ENCODE results near the gene AP2M1.
A peak's percentile ranks its signal among the peaks of the same experiment; 100 is the strongest.

Gene AP2M1

DNA sequence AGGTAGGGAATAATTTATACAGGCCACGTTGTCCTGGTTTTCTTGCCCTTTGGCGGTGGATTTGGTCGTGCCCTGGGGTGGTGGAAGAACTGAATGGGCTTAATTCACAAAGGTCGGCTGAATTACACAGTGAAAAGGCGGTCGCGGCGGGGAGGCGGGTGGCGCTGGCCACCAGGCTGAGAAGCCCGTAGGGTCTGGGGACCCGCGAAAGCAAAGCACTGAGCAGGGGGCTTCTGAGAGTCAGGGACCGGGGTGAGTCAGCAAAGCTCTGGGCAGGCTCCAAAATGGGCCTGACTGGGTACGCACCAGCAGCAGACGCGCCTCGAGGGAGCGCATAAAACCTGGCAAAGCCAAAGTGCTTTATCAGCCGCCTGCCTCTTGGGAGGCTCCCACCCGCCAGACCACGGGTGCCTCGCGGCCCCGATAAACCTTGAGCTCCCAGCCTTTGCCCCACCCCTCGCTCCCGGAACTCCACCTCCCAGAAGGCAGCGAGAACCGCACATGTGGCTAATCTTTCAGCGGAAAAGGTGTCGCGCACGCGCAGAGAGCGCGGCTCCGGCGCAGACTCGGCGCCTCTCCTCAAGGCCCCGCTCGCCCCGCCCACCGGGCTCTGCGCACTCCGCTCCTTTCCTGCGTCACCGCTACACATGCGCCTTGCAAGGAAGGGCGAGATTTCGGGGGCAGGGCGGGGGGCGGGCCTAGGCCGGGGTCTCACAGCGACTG lies 11.0 kb downstream of the AP2M1 start:
- Histone ChIP-seq H2BK12ac (ENCODE audit: low read length) (peak overlapping the region; percentile 28), H3K4me2 (ENCODE audit: low read length) (peak overlapping the region; percentile 73), H2BK120ac (ENCODE audit: insufficient read depth, low read length, poor library complexity) (peak overlapping the region; percentile 61), H3K79me2 (ENCODE audit: control insufficient read depth, insufficient read depth, low read length, poor library complexity) (peaks cover 11% of the 10 kb centered on the region), H4K91ac (ENCODE audit: low read depth, low read length) (peak overlapping the region; percentile 85), H3K27ac (ENCODE audit: low read depth, low read length) (peak overlapping the region; percentile 95), H3K9ac (ENCODE audit: low read length) (peak overlapping the region; percentile 86), H3K4ac (ENCODE audit: low read depth, low read length) (peak overlapping the region; percentile 65), H4K8ac (ENCODE audit: low read depth, low read length) (peak overlapping the region; percentile 87), H3K36me3 (ENCODE audit: control insufficient read depth in 1 of 2, insufficient read depth in 2 of 2, low read length in 2 of 2) (peaks cover 56 to 65% of the 10 kb centered on the region in 2 experiments), H3K4me1 (ENCODE audit: control insufficient read depth in 1 of 2, insufficient read depth in 2 of 2, low read length in 2 of 2) (peaks cover 0 to 7% of the 10 kb centered on the region in 2 experiments), H2AK5ac (ENCODE audit: low read length) (peak overlapping the region; percentile 61), H2AFZ (ENCODE audit: insufficient read depth, low read length, poor library complexity) (peak overlapping the region; percentile 56), H3K79me1 (ENCODE audit: low read length) (peaks cover 10% of the 10 kb centered on the region), H3K14ac (ENCODE audit: low read length) (peak overlapping the region; percentile 81), H3K4me3 (ENCODE audit: low read depth, low read length) (peak overlapping the region; percentile 98), H4K12ac (ENCODE audit: low read depth, low read length) (peak overlapping the region; percentile 76), H3K18ac (ENCODE audit: low read length) (peak overlapping the region; percentile 84), H3K23ac (ENCODE audit: low read length) (no peak overlapping the region), H3K27me3 (ENCODE audit: insufficient read depth, low read length) (no peaks in the 10 kb centered on the region), H3K9me3 (ENCODE audit: insufficient read depth, low read depth, low read length) (peaks cover 8% of the 10 kb centered on the region), H2BK5ac (ENCODE audit: low read depth, low read length, poor library complexity) (peak overlapping the region; percentile 83)
- no CpG with 5 or more reads among the region's 55 CpGs for WGBS (ENCODE audit: extremely low coverage, insufficient coverage, insufficient read length)
- DNase-seq = peak; percentile 100

DNA sequence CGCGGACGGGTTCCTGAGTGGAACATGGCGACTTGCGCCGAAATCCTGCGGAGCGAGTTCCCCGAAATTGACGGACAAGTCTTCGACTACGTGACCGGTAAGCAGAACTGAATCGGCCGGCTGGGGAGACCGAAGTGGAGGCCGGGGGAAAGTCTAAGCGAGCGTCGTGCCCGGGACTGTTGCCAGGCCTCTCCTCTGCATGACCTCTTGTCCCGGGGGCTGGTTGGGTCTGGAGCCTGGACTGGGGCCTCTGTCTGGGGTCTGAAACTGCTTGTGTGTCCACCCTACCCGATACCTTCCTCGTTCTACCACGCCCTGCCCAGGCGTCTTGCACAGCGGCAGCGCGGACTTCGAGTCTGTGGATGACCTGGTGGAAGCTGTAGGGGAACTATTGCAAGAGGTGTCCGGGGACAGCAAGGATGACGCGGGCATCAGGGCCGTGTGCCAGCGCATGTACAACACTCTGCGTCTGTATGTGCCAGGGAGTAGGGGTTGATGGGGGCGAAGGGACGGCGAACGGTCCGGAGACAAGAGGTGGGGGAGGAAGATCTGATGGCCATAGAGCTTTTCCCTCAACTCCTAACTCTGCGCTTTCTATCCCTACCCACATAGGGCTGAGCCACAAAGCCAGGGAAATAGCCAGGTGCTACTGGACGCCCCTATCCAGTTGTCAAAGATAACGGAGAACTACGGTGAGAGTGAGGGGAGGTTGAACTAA lies 11.7 kb downstream of the AP2M1 start, which contains the start of gene ABCF3:
Gene ABCF3 (plus strand): TSS at position 16 of the 718 bp plus-strand sequence. CDS start 9 bp downstream, at position 25.
- Histone ChIP-seq H2BK120ac (ENCODE audit: insufficient read depth, low read length, poor library complexity) (peak within 1 kb of the TSS; percentile 61), H3K4me1 (ENCODE audit: control insufficient read depth in 1 of 2, insufficient read depth in 2 of 2, low read length in 2 of 2) (peaks cover 0 to 7% of the 10 kb centered on the region in 2 experiments), H3K4ac (ENCODE audit: low read depth, low read length) (peak within 1 kb of the TSS; percentile 71), H4K91ac (ENCODE audit: low read depth, low read length) (peak within 1 kb of the TSS; percentile 85), H4K12ac (ENCODE audit: low read depth, low read length) (peak within 1 kb of the TSS; percentile 78), H3K9ac (ENCODE audit: low read length) (peak within 1 kb of the TSS; percentile 97), H2BK5ac (ENCODE audit: low read depth, low read length, poor library complexity) (peak within 1 kb of the TSS; percentile 83), H4K8ac (ENCODE audit: low read depth, low read length) (peak within 1 kb of the TSS; percentile 87), H3K9me3 (ENCODE audit: insufficient read depth, low read depth, low read length) (peaks cover 7% of the 10 kb centered on the region), H3K23ac (ENCODE audit: low read length) (no peak within 1 kb of the TSS), H3K27me3 (ENCODE audit: insufficient read depth, low read length) (no peaks in the 10 kb centered on the region), H3K14ac (ENCODE audit: low read length) (peak within 1 kb of the TSS; percentile 81), H3K79me2 (ENCODE audit: control insufficient read depth, insufficient read depth, low read length, poor library complexity) (peaks cover 11% of the 10 kb centered on the region), H2AFZ (ENCODE audit: insufficient read depth, low read length, poor library complexity) (peak within 1 kb of the TSS; percentile 79), H2BK12ac (ENCODE audit: low read length) (peak within 1 kb of the TSS; percentile 28), H3K18ac (ENCODE audit: low read length) (peak within 1 kb of the TSS; percentile 84), H3K27ac (ENCODE audit: low read depth, low read length) (peak within 1 kb of the TSS; percentile 95), H3K36me3 (ENCODE audit: control insufficient read depth in 1 of 2, insufficient read depth in 2 of 2, low read length in 2 of 2) (peaks cover 54 to 63% of the 10 kb centered on the region in 2 experiments), H3K4me2 (ENCODE audit: low read length) (peak within 1 kb of the TSS; percentile 87), H3K4me3 (ENCODE audit: low read depth, low read length) (peak within 1 kb of the TSS; percentile 98), H3K79me1 (ENCODE audit: low read length) (peaks cover 10% of the 10 kb centered on the region), H2AK5ac (ENCODE audit: low read length) (peak within 1 kb of the TSS; percentile 61)
- peak; percentile 13 to 48 for DNase-seq
- WGBS (ENCODE audit: extremely low coverage, insufficient coverage, insufficient read length) = no CpG with 5 or more reads among the region's 45 CpGs

DNA sequence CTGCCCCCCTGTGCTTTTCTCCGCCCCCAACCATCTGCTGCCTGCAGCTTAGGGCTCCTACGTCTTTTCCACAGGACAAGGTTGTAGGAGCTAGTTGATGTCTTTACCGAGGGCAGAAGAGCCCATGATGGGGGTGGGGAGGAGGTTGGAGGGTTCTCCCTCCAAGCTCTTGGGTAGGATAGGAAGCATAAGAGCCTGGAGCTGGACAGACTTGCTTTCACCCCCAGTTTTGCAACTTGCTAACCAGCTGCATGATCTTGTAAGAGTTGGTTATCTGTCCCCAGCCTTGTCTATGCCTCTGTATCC lies 12.2 kb downstream of the AP2M1 start:
- Histone ChIP-seq H3K4ac (ENCODE audit: low read depth, low read length) (peak overlapping the region; percentile 71), H3K27me3 (ENCODE audit: insufficient read depth, low read length) (no peaks in the 10 kb centered on the region)

DNA sequence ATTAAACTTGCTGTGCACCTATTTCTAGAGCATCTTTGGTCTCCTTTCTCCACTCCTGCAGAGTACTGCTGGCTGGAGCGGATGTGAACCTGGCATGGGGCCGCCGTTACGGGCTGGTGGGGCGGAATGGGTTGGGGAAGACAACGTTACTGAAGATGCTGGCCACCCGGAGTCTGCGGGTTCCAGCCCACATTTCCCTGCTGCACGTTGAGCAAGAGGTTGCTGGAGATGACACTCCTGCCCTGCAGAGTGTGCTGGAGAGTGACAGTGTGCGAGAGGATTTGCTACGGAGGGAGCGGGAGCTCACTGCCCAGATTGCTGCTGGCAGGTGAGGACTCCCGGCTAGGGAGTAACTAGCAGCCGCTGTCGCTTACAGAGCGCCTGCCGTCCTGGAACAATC lies 13.4 kb downstream of the AP2M1 start:
- Histone ChIP-seq H2AFZ (ENCODE audit: insufficient read depth, low read length, poor library complexity) (no peak overlapping the region), H3K14ac (ENCODE audit: low read length) (no peak overlapping the region), H4K12ac (ENCODE audit: low read depth, low read length) (no peak overlapping the region), H2BK120ac (ENCODE audit: insufficient read depth, low read length, poor library complexity) (no peak overlapping the region), H3K4me2 (ENCODE audit: low read length) (no peak overlapping the region), H3K4ac (ENCODE audit: low read depth, low read length) (no peak overlapping the region), H3K27ac (ENCODE audit: low read depth, low read length) (no peak overlapping the region), H2BK5ac (ENCODE audit: low read depth, low read length, poor library complexity) (no peak overlapping the region), H3K4me3 (ENCODE audit: low read depth, low read length) (no peak overlapping the region), H3K4me1 (ENCODE audit: control insufficient read depth in 1 of 2, insufficient read depth in 2 of 2, low read length in 2 of 2) (peaks cover 0 to 7% of the 10 kb centered on the region in 2 experiments), H3K18ac (ENCODE audit: low read length) (no peak overlapping the region), H3K27me3 (ENCODE audit: insufficient read depth, low read length) (no peaks in the 10 kb centered on the region), H3K79me2 (ENCODE audit: control insufficient read depth, insufficient read depth, low read length, poor library complexity) (peaks cover 11% of the 10 kb centered on the region), H2AK5ac (ENCODE audit: low read length) (no peak overlapping the region), H3K9me3 (ENCODE audit: insufficient read depth, low read depth, low read length) (peaks cover 3% of the 10 kb centered on the region), H3K9ac (ENCODE audit: low read length) (no peak overlapping the region), H4K91ac (ENCODE audit: low read depth, low read length) (no peak overlapping the region), H2BK12ac (ENCODE audit: low read length) (no peak overlapping the region), H3K23ac (ENCODE audit: low read length) (no peak overlapping the region), H4K8ac (ENCODE audit: low read depth, low read length) (no peak overlapping the region), H3K79me1 (ENCODE audit: low read length) (peaks cover 10% of the 10 kb centered on the region), H3K36me3 (ENCODE audit: control insufficient read depth in 1 of 2, insufficient read depth in 2 of 2, low read length in 2 of 2) (peaks cover 48 to 59% of the 10 kb centered on the region in 2 experiments)
- DNase-seq = no peak
- no CpG with 5 or more reads among the region's 17 CpGs for WGBS (ENCODE audit: extremely low coverage, insufficient coverage, insufficient read length)

More for the DNA sequence above, 12.2 kb downstream of the AP2M1 start:
- no CpG with 5 or more reads among the region's 3 CpGs for WGBS (ENCODE audit: extremely low coverage, insufficient coverage, insufficient read length)
- peak overlapping the region; percentile 87 for H3K4me2 ChIP-seq (ENCODE audit: low read length)
- H4K12ac ChIP-seq (ENCODE audit: low read depth, low read length) = no peak overlapping the region
- peaks cover 10% of the 10 kb centered on the region for H3K79me1 ChIP-seq (ENCODE audit: low read length)
- peaks cover 11% of the 10 kb centered on the region for H3K79me2 ChIP-seq (ENCODE audit: control insufficient read depth, insufficient read depth, low read length, poor library complexity)
- H4K8ac ChIP-seq (ENCODE audit: low read depth, low read length) = no peak overlapping the region
- peak overlapping the region; percentile 97 for H3K9ac ChIP-seq (ENCODE audit: low read length)
- H3K14ac ChIP-seq (ENCODE audit: low read length) = no peak overlapping the region
- H2BK120ac ChIP-seq (ENCODE audit: insufficient read depth, low read length, poor library complexity) = no peak overlapping the region
- H3K4me3 ChIP-seq (ENCODE audit: low read depth, low read length) = peak overlapping the region; percentile 98
- H3K4me1 ChIP-seq (ENCODE audit: control insufficient read depth in 1 of 2, insufficient read depth in 2 of 2, low read length in 2 of 2) = peaks cover 0 to 7% of the 10 kb centered on the region in 2 experiments
- no peak for DNase-seq
- no peak overlapping the region for H2BK5ac ChIP-seq (ENCODE audit: low read depth, low read length, poor library complexity)
- no peak overlapping the region for H2BK12ac ChIP-seq (ENCODE audit: low read length)
- no peak overlapping the region for H2AK5ac ChIP-seq (ENCODE audit: low read length)
- peaks cover 3% of the 10 kb centered on the region for H3K9me3 ChIP-seq (ENCODE audit: insufficient read depth, low read depth, low read length)
- no peak overlapping the region for H3K27ac ChIP-seq (ENCODE audit: low read depth, low read length)
- H2AFZ ChIP-seq (ENCODE audit: insufficient read depth, low read length, poor library complexity) = no peak overlapping the region
- peaks cover 49 to 59% of the 10 kb centered on the region in 2 experiments for H3K36me3 ChIP-seq (ENCODE audit: control insufficient read depth in 1 of 2, insufficient read depth in 2 of 2, low read length in 2 of 2)
- H3K18ac ChIP-seq (ENCODE audit: low read length) = no peak overlapping the region
- no peak overlapping the region for H4K91ac ChIP-seq (ENCODE audit: low read depth, low read length)
- H3K23ac ChIP-seq (ENCODE audit: low read length) = no peak overlapping the region
